ENCODE measurements around the gene WDR44. TPM values are rescaled to one million over a fixed set of nuclear protein-coding genes. Genes with fewer than 3 reads are reported as not detected.

The WDR44 gene
- total RNA-seq, 4 donors from 2014 or later, result 12.6 to 16.3 (median 14.1) TPM

DNA sequence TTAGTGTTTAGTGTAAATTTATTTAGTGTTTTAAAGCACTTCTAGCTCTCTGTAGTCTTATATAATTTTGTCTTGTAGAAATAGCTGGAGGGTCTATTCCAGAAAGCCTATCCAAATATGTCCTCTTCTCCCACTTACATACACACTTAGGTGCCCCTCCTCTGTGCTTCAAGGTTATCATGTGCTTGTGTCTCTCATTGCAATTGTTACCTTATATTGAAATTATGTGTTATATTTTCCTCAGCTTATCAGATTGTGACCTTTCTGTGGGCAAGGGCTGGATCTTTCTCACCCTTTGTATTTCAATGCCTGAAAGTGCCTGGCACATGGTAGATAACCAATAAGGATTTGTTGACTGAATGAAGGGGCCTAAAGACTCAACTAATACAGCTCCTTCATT is 18.4 kb downstream of the WDR44 start:
- intact Hi-C loops (cut with DNase I; ENCODE audit: low total_unique reads), result no loop called here
- no peaks in the 10 kb centered on the region for H3K4me1 ChIP-seq
- H3K4me3 ChIP-seq, result no peak overlapping the region
- DNase-seq (no peak), ATAC-seq (no peak)
- H3K27me3 ChIP-seq, result no peaks in the 10 kb centered on the region
- H3K9me3 ChIP-seq, result no peaks in the 10 kb centered on the region
- TF ChIP-seq, protein P1, sequence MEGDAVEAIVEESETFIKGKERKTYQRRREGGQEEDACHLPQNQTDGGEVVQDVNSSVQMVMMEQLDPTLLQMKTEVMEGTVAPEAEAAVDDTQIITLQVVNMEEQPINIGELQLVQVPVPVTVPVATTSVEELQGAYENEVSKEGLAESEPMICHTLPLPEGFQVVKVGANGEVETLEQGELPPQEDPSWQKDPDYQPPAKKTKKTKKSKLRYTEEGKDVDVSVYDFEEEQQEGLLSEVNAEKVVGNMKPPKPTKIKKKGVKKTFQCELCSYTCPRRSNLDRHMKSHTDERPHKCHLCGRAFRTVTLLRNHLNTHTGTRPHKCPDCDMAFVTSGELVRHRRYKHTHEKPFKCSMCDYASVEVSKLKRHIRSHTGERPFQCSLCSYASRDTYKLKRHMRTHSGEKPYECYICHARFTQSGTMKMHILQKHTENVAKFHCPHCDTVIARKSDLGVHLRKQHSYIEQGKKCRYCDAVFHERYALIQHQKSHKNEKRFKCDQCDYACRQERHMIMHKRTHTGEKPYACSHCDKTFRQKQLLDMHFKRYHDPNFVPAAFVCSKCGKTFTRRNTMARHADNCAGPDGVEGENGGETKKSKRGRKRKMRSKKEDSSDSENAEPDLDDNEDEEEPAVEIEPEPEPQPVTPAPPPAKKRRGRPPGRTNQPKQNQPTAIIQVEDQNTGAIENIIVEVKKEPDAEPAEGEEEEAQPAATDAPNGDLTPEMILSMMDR (IDR thresholded peaks at IDR 0.05 in 4 of 5, conservative IDR thresholded peaks at IDR 0.05 in 1 of 5), result no peak
- no peak for TF ChIP-seq POLR2A (IDR thresholded peaks at IDR 0.05)
- no peaks in the 10 kb centered on the region for H3K36me3 ChIP-seq
- H3K27ac ChIP-seq, result no peak overlapping the region
- in situ Hi-C loops (cut with MboI; ENCODE audit: low sequenced_read_pairs in 4 of 4), result no loop called here

DNA sequence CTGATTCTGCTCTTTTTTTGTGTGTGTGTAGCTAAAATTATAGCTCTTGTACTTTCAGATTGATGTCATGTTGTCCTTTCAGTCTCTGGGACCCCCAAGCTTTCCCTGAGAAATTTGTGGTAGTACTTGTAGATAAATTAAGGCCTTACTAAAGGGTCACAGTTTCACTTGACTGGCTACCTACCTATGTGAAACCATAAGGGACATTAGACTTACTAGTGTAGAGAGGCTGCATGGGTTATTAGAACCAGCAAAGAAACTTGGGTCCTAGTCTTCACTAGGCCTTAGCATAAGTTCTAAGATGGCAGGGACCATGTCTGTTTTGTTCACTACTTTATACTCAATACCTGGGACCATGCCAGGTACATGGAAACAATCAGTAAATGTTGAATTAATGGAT is 21.4 kb downstream of the WDR44 start:
- in situ Hi-C loops (cut with MboI; ENCODE audit: low sequenced_read_pairs in 4 of 4), result no loop called here
- Histone ChIP-seq H3K36me3 (no peaks in the 10 kb centered on the region), H3K4me3 (no peak overlapping the region), H3K27ac (no peak overlapping the region), H3K4me1 (no peaks in the 10 kb centered on the region), H3K27me3 (no peaks in the 10 kb centered on the region), H3K9me3 (no peaks in the 10 kb centered on the region)
- intact Hi-C loops (cut with DNase I; ENCODE audit: low total_unique reads), result no loop called here
- no peak for TF ChIP-seq POLR2A (IDR thresholded peaks at IDR 0.05)
- TF ChIP-seq, protein P1 (IDR thresholded peaks at IDR 0.05 in 4 of 5, conservative IDR thresholded peaks at IDR 0.05 in 1 of 5), result no peak
- DNase-seq (no peak), ATAC-seq (no peak)

DNA sequence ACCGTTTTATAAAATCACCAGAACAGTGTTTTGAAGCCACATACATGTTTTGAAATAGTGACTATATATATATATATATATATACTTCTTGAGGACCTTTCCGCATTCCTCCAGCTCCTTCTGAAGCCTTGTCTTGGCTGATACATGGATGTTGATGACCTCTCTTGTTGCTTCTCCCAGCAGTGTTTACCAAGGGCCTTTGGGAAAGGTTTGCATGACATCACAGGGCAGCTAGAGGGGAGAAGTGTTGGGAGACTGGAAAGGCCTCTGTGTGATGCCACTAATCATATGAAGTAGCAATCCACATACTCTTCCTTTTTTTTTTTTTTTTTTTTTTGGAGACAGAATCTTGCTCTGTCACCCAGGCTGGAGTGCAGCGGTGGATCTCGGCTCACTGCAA is 22.5 kb downstream of the WDR44 start:
- H3K27ac ChIP-seq, result no peak overlapping the region
- no peaks in the 10 kb centered on the region for H3K36me3 ChIP-seq
- ATAC-seq, result no peak
- DNase-seq, result no peak
- no peaks in the 10 kb centered on the region for H3K4me1 ChIP-seq
- in situ Hi-C loops (cut with MboI; ENCODE audit: low sequenced_read_pairs in 4 of 4) (no loop called here), intact Hi-C loops (cut with DNase I; ENCODE audit: low total_unique reads) (no loop called here)
- H3K9me3 ChIP-seq, result no peaks in the 10 kb centered on the region
- no peaks in the 10 kb centered on the region for H3K27me3 ChIP-seq
- TF ChIP-seq, protein P1 (IDR thresholded peaks at IDR 0.05 in 4 of 5, conservative IDR thresholded peaks at IDR 0.05 in 1 of 5), result no peak
- no peak for TF ChIP-seq POLR2A (IDR thresholded peaks at IDR 0.05)
- no peak overlapping the region for H3K4me3 ChIP-seq

DNA sequence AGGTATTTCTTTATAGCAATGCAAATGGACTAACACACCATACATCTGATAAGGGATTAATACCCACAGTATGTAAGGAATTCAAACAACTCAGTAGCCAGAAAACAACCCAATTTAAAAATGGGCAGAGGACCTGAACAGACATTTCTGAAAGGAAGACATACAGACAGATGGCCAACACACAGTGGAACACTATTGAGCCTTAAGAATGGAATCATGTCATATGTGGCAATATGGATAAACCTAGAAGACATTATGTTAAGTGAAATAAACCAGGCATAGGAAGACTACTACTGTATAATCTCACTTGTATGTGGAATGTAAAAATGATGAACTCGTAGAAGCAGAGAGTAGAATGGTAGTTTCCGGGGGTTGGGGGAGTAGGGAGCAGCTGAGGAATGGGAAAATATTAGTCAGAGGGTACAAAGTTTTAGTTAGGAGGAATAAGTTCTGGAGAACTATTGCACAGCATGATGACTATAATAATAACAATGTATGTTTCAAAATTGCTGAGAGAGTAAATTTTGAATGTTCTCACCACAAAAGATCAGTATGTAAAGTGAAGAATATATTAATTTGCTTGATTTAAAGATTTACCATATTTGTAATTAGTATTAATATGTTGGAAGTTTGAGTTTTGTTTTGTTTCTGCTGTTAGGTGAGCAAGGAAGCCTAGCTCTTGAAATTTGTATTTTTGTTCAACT is 25.2 kb downstream of the WDR44 start:
- no peak for TF ChIP-seq POLR2A (IDR thresholded peaks at IDR 0.05)
- TF ChIP-seq, protein P1 (IDR thresholded peaks at IDR 0.05 in 4 of 5, conservative IDR thresholded peaks at IDR 0.05 in 1 of 5), result no peak
- ATAC-seq, result no peak
- no peaks in the 10 kb centered on the region for H3K27me3 ChIP-seq
- H3K9me3 ChIP-seq, result no peaks in the 10 kb centered on the region
- intact Hi-C loops (cut with DNase I; ENCODE audit: low total_unique reads) (no loop called here), in situ Hi-C loops (cut with MboI; ENCODE audit: low sequenced_read_pairs in 4 of 4) (no loop called here)
- no peak overlapping the region for H3K27ac ChIP-seq
- H3K36me3 ChIP-seq, result no peaks in the 10 kb centered on the region
- no peak for DNase-seq
- no peaks in the 10 kb centered on the region for H3K4me1 ChIP-seq
- H3K4me3 ChIP-seq, result no peak overlapping the region

DNA sequence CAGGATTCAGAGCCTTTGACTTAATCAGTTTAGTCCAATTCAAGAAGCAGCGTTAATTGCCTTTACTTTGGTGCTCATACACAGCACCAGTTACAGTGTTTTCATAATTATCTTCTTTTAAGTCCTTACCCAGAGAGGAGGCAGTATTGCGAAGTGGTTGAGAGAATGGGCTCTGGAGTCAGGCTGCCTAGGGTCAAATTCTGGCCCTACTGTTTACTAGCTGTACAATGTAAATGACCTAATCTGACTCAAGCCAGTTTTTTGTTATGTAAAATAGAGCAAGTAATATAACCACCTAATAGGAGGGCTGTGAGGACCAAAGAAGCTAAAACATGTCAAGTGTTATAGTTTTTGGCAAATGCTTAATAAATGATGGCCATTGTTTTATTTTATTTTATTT is 27.6 kb downstream of the WDR44 start:
- TF ChIP-seq, protein P1 (IDR thresholded peaks at IDR 0.05 in 4 of 5, conservative IDR thresholded peaks at IDR 0.05 in 1 of 5), result no peak
- no peak for TF ChIP-seq POLR2A (IDR thresholded peaks at IDR 0.05)
- Histone ChIP-seq H3K36me3 (no peaks in the 10 kb centered on the region), H3K27ac (no peak overlapping the region), H3K9me3 (no peaks in the 10 kb centered on the region), H3K4me1 (no peaks in the 10 kb centered on the region), H3K4me3 (no peak overlapping the region), H3K27me3 (no peaks in the 10 kb centered on the region)
- in situ Hi-C loops (cut with MboI; ENCODE audit: low sequenced_read_pairs in 4 of 4) (no loop called here), intact Hi-C loops (cut with DNase I; ENCODE audit: low total_unique reads) (no loop called here)
- ATAC-seq (no peak), DNase-seq (no peak)
